ENCODE measurements around the gene AP2S1. TPM values are rescaled to one million over a fixed set of nuclear protein-coding genes. Genes with fewer than 3 reads are reported as not detected.

Gene AP2S1
- 280 and 286 TPM in 2 replicates for total RNA-seq

DNA sequence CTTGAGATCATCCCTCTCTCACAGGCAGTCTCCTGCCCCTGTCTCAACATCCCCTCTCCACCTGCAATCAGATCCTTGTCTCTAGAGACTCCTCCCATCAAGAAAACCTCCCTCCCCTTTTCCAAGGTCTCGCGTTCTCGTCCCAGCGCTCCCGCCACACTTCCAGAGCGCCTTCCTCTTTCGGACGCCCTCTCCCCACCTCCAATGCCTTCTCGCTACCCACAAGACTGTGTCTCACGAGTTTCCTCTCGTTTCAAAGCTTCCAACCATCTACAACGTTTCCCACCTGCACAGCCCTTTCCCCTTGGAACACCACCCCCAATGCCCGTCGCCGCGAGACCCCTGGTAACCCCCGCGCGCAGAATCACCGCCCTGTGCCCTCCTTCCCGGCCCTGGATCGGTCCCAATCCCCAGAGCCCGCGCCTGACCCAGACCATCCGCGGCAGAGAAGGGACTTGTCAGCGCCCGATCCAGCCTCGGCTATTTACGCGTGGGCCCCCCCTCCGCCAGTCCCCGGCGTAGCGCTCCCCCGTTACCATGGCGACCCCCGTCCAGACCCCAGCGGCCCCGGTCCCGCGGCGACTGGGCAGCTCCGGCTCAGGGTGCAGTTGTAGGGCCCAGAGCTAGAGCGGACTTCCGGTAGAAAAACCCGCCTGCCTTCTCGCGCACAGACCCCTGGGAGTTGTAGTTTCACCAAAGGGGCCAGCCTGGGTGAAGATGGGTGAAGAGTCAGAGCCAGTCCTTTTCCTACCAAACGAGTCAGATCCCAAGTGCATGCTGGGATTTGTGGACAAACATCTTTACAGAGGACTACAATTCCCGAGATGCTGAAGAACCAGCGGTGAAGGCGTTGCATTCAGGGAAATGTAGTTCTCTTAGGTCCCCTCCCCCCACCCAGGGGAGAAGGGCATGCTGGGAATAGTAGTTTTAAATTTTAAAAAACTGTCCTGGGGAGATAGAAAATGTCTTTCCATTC lies at the start of gene AP2S1:
AP2S1 (minus strand) TSS at position 619 of the 976 bp plus-strand sequence; CDS start at position 539, 80 bp downstream.

DNA sequence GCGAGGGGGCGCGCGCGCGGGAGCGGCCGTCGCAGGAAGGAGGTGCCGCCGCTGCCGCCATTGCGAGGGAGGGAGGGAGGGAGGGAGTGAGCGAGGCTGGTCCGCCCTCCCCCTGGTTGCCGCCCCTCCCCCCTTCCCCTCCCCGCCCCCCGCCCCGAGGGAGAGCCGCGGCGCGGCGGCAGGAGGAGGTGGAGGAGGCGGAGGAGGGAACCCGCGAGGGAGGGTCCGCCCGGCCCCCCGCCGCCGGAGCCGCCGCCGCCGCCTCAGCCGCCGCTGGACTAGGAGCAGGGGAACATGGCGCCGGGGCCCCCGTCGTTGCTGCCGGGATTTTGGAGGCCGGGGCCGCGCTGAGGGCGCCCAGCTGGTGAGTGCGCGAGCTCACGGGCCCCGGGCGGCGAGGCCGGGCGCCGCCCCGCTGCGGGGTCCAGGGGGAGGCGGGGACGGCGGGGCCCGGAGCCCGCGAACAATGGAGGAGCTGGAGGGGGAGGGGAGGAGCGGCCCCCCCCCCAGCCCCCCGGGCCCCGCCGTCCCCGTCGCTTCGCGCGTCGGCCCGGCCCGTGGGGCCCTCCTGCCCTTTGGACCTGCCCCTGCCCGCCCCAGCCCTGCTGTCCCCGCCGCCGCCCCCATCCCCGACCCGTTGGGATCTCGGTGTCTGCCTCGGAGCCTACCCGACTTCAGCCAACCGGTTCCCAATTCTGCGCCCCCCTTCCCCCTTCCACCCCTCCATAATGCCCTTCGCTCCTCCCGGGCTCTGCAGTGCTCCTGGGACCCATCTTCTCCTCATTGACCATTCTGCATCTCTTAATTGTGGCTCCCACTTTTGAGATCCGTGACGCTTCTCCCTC lies 10.4 kb upstream of the AP2S1 start, which contains the start of gene ARHGAP35:
ARHGAP35 (plus strand) TSS at position 152 of the 845 bp plus-strand sequence. CDS start 57,679 bp downstream, outside the sequence.

DNA sequence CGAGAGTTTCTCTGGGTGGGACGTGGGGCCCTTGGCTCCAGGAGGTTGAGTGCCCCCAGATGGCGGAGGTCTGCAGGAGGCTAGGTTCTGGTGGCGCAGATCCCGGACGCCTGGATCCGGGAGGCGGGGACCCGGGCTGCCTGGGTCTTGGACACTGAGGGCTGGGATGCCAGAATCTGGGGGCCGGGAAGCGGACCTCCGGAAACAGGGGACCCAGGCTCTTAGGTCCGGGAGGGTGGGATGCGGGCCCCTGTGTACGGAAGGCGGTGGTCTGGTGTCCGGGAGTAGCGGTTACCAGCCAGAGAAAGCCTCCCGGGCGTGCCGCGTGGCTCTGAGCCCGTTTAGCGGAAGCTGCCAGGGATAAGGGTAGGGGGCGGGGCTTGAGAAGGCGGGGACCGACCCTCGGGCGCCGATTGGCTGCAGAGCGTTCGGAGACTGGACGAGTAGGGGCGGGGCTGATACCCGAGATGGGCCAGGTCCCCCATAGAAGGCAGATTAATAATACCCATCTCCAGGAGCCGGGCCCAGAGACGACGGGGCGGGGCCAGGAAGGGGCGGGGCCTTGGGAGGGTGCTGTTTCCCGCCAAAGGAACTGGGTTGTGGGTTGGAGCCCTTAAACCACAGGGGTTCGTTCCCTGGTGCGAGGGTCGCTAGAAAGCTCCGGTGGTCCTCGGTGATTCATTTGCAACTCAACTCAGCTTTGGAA lies 62.2 kb downstream of the AP2S1 start, which contains the start of gene SLC1A5:
SLC1A5 (minus strand) TSS at position 333 of the 706 bp plus-strand sequence. CDS start 629 bp downstream, outside the sequence.

Other genes with a start within 250 kb of the AP2S1 start
- 259 and 274 TPM in 2 replicates for gene CALM3, start 249.5 kb downstream of the AP2S1 start, total RNA-seq
- gene PTGIR, start 225.8 kb downstream of the AP2S1 start, total RNA-seq = 7.6 and 9.1 TPM in 2 replicates
- not detected in 2 replicates for gene GNG8, start 214.6 kb downstream of the AP2S1 start, total RNA-seq
- 0.89 and 1.8 TPM in 2 replicates for gene DACT3, start 189.7 kb downstream of the AP2S1 start, total RNA-seq
- 15.8 and 17.8 TPM in 2 replicates for gene PRKD2, start 133.7 kb downstream of the AP2S1 start, total RNA-seq
- gene FKRP, start 104.8 kb downstream of the AP2S1 start, total RNA-seq = 19.5 and 29.6 TPM in 2 replicates
- 65.7 and 76.3 TPM in 2 replicates for gene STRN4, start 104.4 kb downstream of the AP2S1 start, total RNA-seq
- gene SLC1A5, start 62.3 kb downstream of the AP2S1 start, total RNA-seq = 282 and 284 TPM in 2 replicates
- gene ARHGAP35, start 10.2 kb upstream of the AP2S1 start, total RNA-seq = 20.0 and 20.1 TPM in 2 replicates
- gene NPAS1, start 169.0 kb upstream of the AP2S1 start, total RNA-seq = 0.15 and 0.34 TPM in 2 replicates
- 49.4 and 58.7 TPM in 2 replicates for gene TMEM160, start 197.8 kb upstream of the AP2S1 start, total RNA-seq

Measured in bronchus fibroblast of lung (primary cell).